Upper lobe of left lung (tissue), 4 donors: ENCODE results near the gene ZNF611.
"Not testable (repeated sequence)": the region's sequence is repeated elsewhere in the genome, so short reads cannot be mapped to it uniquely, and the experiment has no call there.

Experiments
- POLR2A ChIP-seq, 4 donors: fragments of 450-650 bp; IDR thresholded peaks; one replicate each; pipeline ENCODE4 v1.5.1; 2016 to 2017; ENCODE audit warnings: antibody characterized with exemption in 4 of 4, mild to moderate bottlenecking in 2 of 4
- POLR2AphosphoS5 ChIP-seq, 2 donors: sonication (generic); formaldehyde crosslinking; IDR thresholded peaks; one replicate each; pipeline ENCODE4 v1.5.1; 2017; ENCODE audit warnings: antibody characterized with exemption in 2 of 2

DNA sequence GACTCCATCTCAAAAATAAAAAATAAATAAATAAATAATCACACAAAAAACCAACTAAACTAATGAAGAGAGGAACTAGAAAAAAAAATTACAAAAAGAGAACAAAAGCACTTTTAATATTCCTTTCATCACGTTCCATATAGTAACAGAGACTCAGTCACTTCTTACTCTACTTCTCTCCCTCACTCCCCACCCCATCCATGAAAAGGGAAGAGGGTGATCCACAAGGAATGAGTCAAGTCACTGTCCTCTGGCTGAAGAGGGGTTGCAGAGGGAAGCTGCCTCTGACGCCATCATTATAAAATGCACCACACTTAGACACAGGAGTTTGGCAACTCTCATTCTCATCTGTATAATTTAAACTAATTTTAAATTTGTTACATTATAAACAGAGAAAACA lies 48.0 kb upstream of the ZNF611 start:
- not testable (repeated sequence) for TF ChIP-seq POLR2A, POLR2AphosphoS5 (IDR thresholded peaks at IDR 0.05)
